H9 (cell line): ENCODE results near the gene CAPN9. TPM values are rescaled to one million over a fixed set of nuclear protein-coding genes. Genes with fewer than 3 reads are reported as not detected.

Experiments
- DNase-seq: peaks from one replicate; pipeline ENCODE4 v3.0.0-alpha.2; 2017
- H2AFZ ChIP-seq: one replicate; pipeline ENCODE4 v1.6.1; 2013; ENCODE audit warnings: mild to moderate bottlenecking, low read length, control low read depth, moderate library complexity
- H2AK5ac ChIP-seq: 2 replicates; pipeline ENCODE4 v1.6.1; 2013; ENCODE audit warnings: low read length, control low read depth, mixed read lengths; ENCODE audit not compliant: insufficient read length
- H2BK120ac ChIP-seq: one replicate; pipeline ENCODE4 v1.6.1; 2013; ENCODE audit warnings: low read depth, mild to moderate bottlenecking, low read length, control low read depth, inconsistent platforms; ENCODE audit not compliant: poor library complexity, severe bottlenecking
- H2BK12ac ChIP-seq: 2 replicates; pipeline ENCODE4 v1.6.1; 2013; ENCODE audit warnings: low read length, control low read depth, mixed read lengths, low read depth; ENCODE audit not compliant: insufficient read length
- H2BK15ac ChIP-seq: 2 replicates; pipeline ENCODE4 v1.6.1; 2013; ENCODE audit warnings: low read depth, low read length, control low read depth
- H2BK20ac ChIP-seq: one replicate; pipeline ENCODE4 v1.6.1; 2013; ENCODE audit warnings: low read depth, mild to moderate bottlenecking, low read length, control low read depth, inconsistent platforms; ENCODE audit not compliant: poor library complexity, severe bottlenecking
- H2BK5ac ChIP-seq: 2 replicates; pipeline ENCODE4 v1.6.1; 2013; ENCODE audit warnings: low read length, control low read depth, mixed read lengths; ENCODE audit not compliant: insufficient read length
- H3K14ac ChIP-seq: 2 replicates; pipeline ENCODE4 v1.6.1; 2013; ENCODE audit warnings: low read length, control low read depth; ENCODE audit not compliant: insufficient read depth
- H3K18ac ChIP-seq: 2 replicates; pipeline ENCODE4 v1.6.1; 2013; ENCODE audit warnings: low read depth, mild to moderate bottlenecking, mixed read lengths, low read length, control low read depth; ENCODE audit not compliant: insufficient read length
- H3K23ac ChIP-seq: 2 replicates; pipeline ENCODE4 v1.6.1; 2013; ENCODE audit warnings: low read length, control low read depth, mixed read lengths, low read depth; ENCODE audit not compliant: insufficient read length
- H3K23me2 ChIP-seq: 2 replicates; pipeline ENCODE4 v1.6.1; 2013; ENCODE audit warnings: low read depth, mild to moderate bottlenecking, mixed read lengths, low read length, control low read depth; ENCODE audit not compliant: insufficient read length, poor library complexity, severe bottlenecking
- H3K27ac ChIP-seq: 2 replicates; pipeline ENCODE4 v1.5.1; 2013; ENCODE audit warnings: low read length, control low read depth, mixed read lengths, low read depth; ENCODE audit not compliant: insufficient read length
- H3K27me3 ChIP-seq: 2 replicates; pipeline ENCODE4 v1.6.1; 2013; ENCODE audit warnings: low read length, control low read depth, inconsistent platforms; ENCODE audit not compliant: insufficient read depth
- H3K4ac ChIP-seq: 2 replicates; pipeline ENCODE4 v1.6.1; 2013; ENCODE audit warnings: low read depth, mild to moderate bottlenecking, control low read depth, inconsistent platforms, low read length, moderate library complexity
- H3K4me1 ChIP-seq: 2 replicates; pipeline ENCODE4 v1.6.1; 2013; ENCODE audit warnings: low read length, control low read depth, inconsistent platforms; ENCODE audit not compliant: insufficient read depth
- H3K4me2 ChIP-seq: 2 replicates; pipeline ENCODE4 v1.6.1; 2013; ENCODE audit warnings: low read length, control low read depth, mixed read lengths; ENCODE audit not compliant: insufficient read length, insufficient read depth
- H3K56ac ChIP-seq: 2 replicates; pipeline ENCODE4 v1.6.1; 2013; ENCODE audit warnings: low read depth, mild to moderate bottlenecking, mixed read lengths, low read length, control low read depth; ENCODE audit not compliant: insufficient read length
- H3K79me1 ChIP-seq: 2 replicates; pipeline ENCODE4 v1.6.1; 2013; ENCODE audit warnings: low read depth, mild to moderate bottlenecking, moderate library complexity, low read length, control low read depth, inconsistent platforms; ENCODE audit not compliant: insufficient read depth, poor library complexity, severe bottlenecking
- H3K79me2 ChIP-seq: 2 replicates; pipeline ENCODE4 v1.6.1; 2013; ENCODE audit warnings: low read length, control low read depth, inconsistent platforms; ENCODE audit not compliant: insufficient read depth
- H3K9ac ChIP-seq: 2 replicates; pipeline ENCODE4 v1.6.1; 2013; ENCODE audit warnings: low read length, control low read depth, mixed read lengths; ENCODE audit not compliant: insufficient read length; ENCODE audit errors: extremely low read depth
- H3K9me3 ChIP-seq: one replicate; pipeline ENCODE4 v1.6.1; 2013; ENCODE audit warnings: low read depth, low read length, inconsistent platforms; ENCODE audit not compliant: control insufficient read depth
- H3T11ph ChIP-seq: one replicate; pipeline ENCODE4 v1.6.1; 2013; ENCODE audit warnings: mild to moderate bottlenecking, low read length, control low read depth, inconsistent platforms
- H4K20me1 ChIP-seq: one replicate; pipeline ENCODE4 v1.6.1; 2013; ENCODE audit not compliant: control insufficient read depth, insufficient read length, insufficient read depth
- H4K5ac ChIP-seq: 2 replicates; pipeline ENCODE4 v1.6.1; 2013; ENCODE audit warnings: low read depth, mild to moderate bottlenecking, mixed read lengths, low read length, control low read depth; ENCODE audit not compliant: insufficient read length
- H4K8ac ChIP-seq: replicated peaks from 2 replicates; pipeline ENCODE4 v1.6.1; 2013; ENCODE audit warnings: low read length, control low read depth, mixed read lengths, low read depth; ENCODE audit not compliant: insufficient read length
- H4K91ac ChIP-seq: 2 replicates; pipeline ENCODE4 v1.6.1; 2013; ENCODE audit warnings: low read depth, mild to moderate bottlenecking, moderate library complexity, mixed read lengths, low read length, control low read depth; ENCODE audit not compliant: insufficient read length
- H3K27ac Mint-ChIP-seq, 3 experiments: 2 replicates in 2 of 3; 3 replicates in 1 of 3; pipeline ENCODE4 v1.8.0; 2020 to 2021; ENCODE audit warnings: mixed read lengths in 3 of 3, mild to moderate bottlenecking in 1 of 3, moderate library complexity in 1 of 3
- H3K27me3 Mint-ChIP-seq: 2 replicates; pipeline ENCODE4 v1.8.0; 2021; ENCODE audit warnings: low read depth, mild to moderate bottlenecking, moderate library complexity, mixed read lengths
- H3K36me3 Mint-ChIP-seq, 3 experiments: 2 replicates in 2 of 3; 3 replicates in 1 of 3; pipeline ENCODE4 v1.8.0; 2020 to 2021; ENCODE audit warnings: low read depth in 3 of 3, mixed read lengths in 3 of 3; ENCODE audit not compliant: insufficient read depth in 1 of 3
- H3K4me1 Mint-ChIP-seq, 2 experiments: 2 replicates each; pipeline ENCODE4 v1.8.0; 2020; ENCODE audit warnings: mixed read lengths in 2 of 2
- H3K4me3 Mint-ChIP-seq, 2 experiments: 2 replicates in 1 of 2; 3 replicates in 1 of 2; pipeline ENCODE4 v1.8.0; 2020 to 2021; ENCODE audit warnings: mild to moderate bottlenecking in 2 of 2, mixed read lengths in 2 of 2, moderate library complexity in 1 of 2
- H3K9me3 Mint-ChIP-seq, 2 experiments: 2 replicates in 1 of 2; 3 replicates in 1 of 2; pipeline ENCODE4 v1.8.0; 2020; ENCODE audit warnings: mild to moderate bottlenecking in 2 of 2, mixed read lengths in 2 of 2, moderate library complexity in 1 of 2
- WGBS: extraction: QIAGEN DNeasy Blood & Tissue Kit; methylation state at CpG from one replicate; pipeline ENCODE4 v1.1.7; 2013; ENCODE audit warnings: missing lambda C conversion rate, low lambda C conversion rate, mixed read lengths; ENCODE audit not compliant: insufficient read length; ENCODE audit errors: extremely low coverage; 5-methylcytosine and 5-hydroxymethylcytosine counted together
- total RNA-seq: library from RNA; stranded (reverse); gene quantifications from 2 replicates; pipeline ENCODE4 v1.2.1, GENCODE V29; 2021
- TF ChIP-seq, protein P1 (sequence below): fragments of 200-600 bp; sonication (generic); conservative IDR thresholded peaks from 3 replicates; pipeline ENCODE4 v1.8.0; 2021; ENCODE audit warnings: antibody characterized with exemption, mild to moderate bottlenecking

CAPN9 gene
- total RNA-seq, 1 experiment from 2014 or later = 0.22 TPM

DNA sequence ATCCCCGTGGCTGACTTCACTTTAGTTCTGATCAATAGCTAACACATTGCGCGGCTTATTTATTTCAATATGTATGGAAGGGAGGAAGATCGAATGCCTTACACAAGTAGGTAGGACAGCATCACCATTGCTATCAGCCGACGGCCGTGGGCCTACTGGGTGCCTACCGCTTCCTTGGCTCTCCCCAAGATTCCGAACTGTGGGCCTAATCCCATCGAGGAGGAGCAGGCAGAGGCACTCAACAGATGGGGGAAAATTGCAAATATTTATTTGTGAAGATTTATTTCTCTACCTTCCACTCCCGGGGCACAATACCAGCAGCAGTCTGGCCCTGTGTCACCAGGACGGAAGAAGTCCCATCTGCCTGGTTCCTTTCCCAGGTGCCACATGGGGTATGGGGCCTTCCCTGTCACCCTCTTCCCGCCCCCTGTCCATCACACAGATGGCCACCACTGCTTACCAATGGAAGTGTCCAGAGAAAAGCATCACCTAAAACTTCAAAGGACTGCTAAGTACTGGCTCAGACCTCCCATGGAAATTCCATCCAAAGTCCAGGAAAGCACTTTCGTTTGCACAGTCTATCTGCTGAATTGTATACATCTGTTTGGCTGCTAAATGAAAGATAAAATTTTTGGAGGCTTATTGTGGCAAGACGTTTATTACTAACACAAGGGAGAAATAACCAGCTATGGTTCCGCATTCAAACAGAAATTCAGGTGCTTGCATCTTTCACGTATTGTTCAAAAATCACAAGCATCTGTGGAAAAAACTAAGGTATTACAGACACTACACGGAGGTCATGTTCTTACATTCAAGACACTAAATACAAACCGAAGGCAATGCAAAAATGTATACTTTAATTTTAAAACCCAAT, 45.1 kb upstream of the CAPN9 start:
- H2BK5ac ChIP-seq = no peak overlapping the region
- no peak overlapping the region for H2AK5ac ChIP-seq
- DNase-seq = no peak
- no peak overlapping the region for H2BK20ac ChIP-seq
- H3K18ac ChIP-seq = no peak overlapping the region
- H3K27ac Mint-ChIP-seq = no peak overlapping the region
- H3K9me3 ChIP-seq = no peaks in the 10 kb centered on the region
- no peak overlapping the region for H4K5ac ChIP-seq
- no peak overlapping the region for H3K27ac ChIP-seq
- H3K14ac ChIP-seq = no peak overlapping the region
- no peaks in the 10 kb centered on the region for H3K9me3 Mint-ChIP-seq
- H3K27me3 Mint-ChIP-seq = peaks cover 34% of the 10 kb centered on the region
- no peak overlapping the region for H3K56ac ChIP-seq
- H4K8ac ChIP-seq = no peak overlapping the region
- H3K27me3 ChIP-seq = no peaks in the 10 kb centered on the region
- no peak overlapping the region for H3K4me2 ChIP-seq
- H2BK15ac ChIP-seq = no peak overlapping the region
- H4K91ac ChIP-seq = no peak overlapping the region
- no peak overlapping the region for H2AFZ ChIP-seq
- no peaks in the 10 kb centered on the region for H3K79me2 ChIP-seq
- H3K4me3 Mint-ChIP-seq = no peak overlapping the region
- WGBS = no CpG with 5 or more reads among the region's 19 CpGs
- H4K20me1 ChIP-seq = no peaks in the 10 kb centered on the region
- no peak overlapping the region for H2BK120ac ChIP-seq
- H3K4me1 Mint-ChIP-seq = peaks cover 4 to 9% of the 10 kb centered on the region in 2 experiments; a peak in 2 of 4 replicates
- H3K36me3 Mint-ChIP-seq = no peaks in the 10 kb centered on the region
- TF ChIP-seq, protein P1, sequence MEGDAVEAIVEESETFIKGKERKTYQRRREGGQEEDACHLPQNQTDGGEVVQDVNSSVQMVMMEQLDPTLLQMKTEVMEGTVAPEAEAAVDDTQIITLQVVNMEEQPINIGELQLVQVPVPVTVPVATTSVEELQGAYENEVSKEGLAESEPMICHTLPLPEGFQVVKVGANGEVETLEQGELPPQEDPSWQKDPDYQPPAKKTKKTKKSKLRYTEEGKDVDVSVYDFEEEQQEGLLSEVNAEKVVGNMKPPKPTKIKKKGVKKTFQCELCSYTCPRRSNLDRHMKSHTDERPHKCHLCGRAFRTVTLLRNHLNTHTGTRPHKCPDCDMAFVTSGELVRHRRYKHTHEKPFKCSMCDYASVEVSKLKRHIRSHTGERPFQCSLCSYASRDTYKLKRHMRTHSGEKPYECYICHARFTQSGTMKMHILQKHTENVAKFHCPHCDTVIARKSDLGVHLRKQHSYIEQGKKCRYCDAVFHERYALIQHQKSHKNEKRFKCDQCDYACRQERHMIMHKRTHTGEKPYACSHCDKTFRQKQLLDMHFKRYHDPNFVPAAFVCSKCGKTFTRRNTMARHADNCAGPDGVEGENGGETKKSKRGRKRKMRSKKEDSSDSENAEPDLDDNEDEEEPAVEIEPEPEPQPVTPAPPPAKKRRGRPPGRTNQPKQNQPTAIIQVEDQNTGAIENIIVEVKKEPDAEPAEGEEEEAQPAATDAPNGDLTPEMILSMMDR = no peak
- H3K23me2 ChIP-seq = no peaks in the 10 kb centered on the region
- no peak overlapping the region for H3K4ac ChIP-seq
- H3K23ac ChIP-seq = no peak overlapping the region
- H3K9ac ChIP-seq = no peak overlapping the region
- H3T11ph ChIP-seq = no peak overlapping the region
- no peak overlapping the region for H2BK12ac ChIP-seq
- H3K4me1 ChIP-seq = no peaks in the 10 kb centered on the region
- no peaks in the 10 kb centered on the region for H3K79me1 ChIP-seq
